ENCODE data around the gene ZNF22. TPM values are rescaled to one million over a fixed set of nuclear protein-coding genes. Genes with fewer than 3 reads are reported as not detected.

The ZNF22 gene
- total and polyA plus RNA-seq, 2 of the 8 experiments (the other 6 are each of a cell fraction or from before 2014, with no cell fraction given) = 18.2 to 45.2 TPM

- no peak for TF ChIP-seq EGR1 (IDR thresholded peaks at IDR 0.05; ENCODE audit: borderline replicate concordance, low read depth, low read length)
- TF ChIP-seq SIN3A (conservative IDR thresholded peaks at IDR 0.05 in 1 of 2, IDR thresholded peaks at IDR 0.05 in 1 of 2; ENCODE audit: low read depth in 1 of 2, low read length in 2 of 2) = peak; percentile 23 to 79; a peak in 1 of 4 replicates
- no peak for TF ChIP-seq NANOG (IDR thresholded peaks at IDR 0.05; ENCODE audit: insufficient read depth, low read depth, low read length, poor library complexity, severe bottlenecking)
- TF ChIP-seq SAP30 (IDR thresholded peaks at IDR 0.05; ENCODE audit: insufficient read depth, insufficient replicate concordance, low read length) = peak; percentile 50
- TF ChIP-seq CTCF (IDR thresholded peaks at IDR 0.05; ENCODE audit: control extremely low read depth in 1 of 3, insufficient read depth in 1 of 3, low read depth in 1 of 3, low read length in 3 of 3) = peak in 1 of 3 experiments; percentile 11; a peak in 1 of 4 replicates
These were observed 22.0 kb upstream of the ZNF22 start, which contains the start of gene DEPP1 (continued) for GRCh38 chr10:44978570-44979280.
